Keratinocyte (primary cell): ENCODE data around the gene GNA15.

Source experiments
- CTCF ChIP-seq, 3 experiments: IDR thresholded peaks in 1 of 3; conservative IDR thresholded peaks in 1 of 3; optimal IDR thresholded peaks in 1 of 3; 2 replicates in 2 of 3; 3 replicates in 1 of 3; pipeline versions ENCODE3 to v1.5.1; 2011; ENCODE audit warnings: low read length in 3 of 3, mild to moderate bottlenecking in 3 of 3, moderate library complexity in 2 of 3, control low read depth in 1 of 3, inconsistent platforms in 1 of 3; ENCODE audit not compliant: insufficient read depth in 2 of 3; ENCODE audit errors: extremely low read depth in 1 of 3
- EZH2 ChIP-seq: IDR thresholded peaks from one replicate; pipeline ENCODE4 v1.6.1; 2012; ENCODE audit warnings: inconsistent platforms, mild to moderate bottlenecking, low read length, moderate library complexity

- TF ChIP-seq CTCF (optimal IDR thresholded peaks at IDR 0.05 in 1 of 3, IDR thresholded peaks at IDR 0.05 in 1 of 3, conservative IDR thresholded peaks at IDR 0.05 in 1 of 3; ENCODE audit: extremely low read depth in 1 of 3, insufficient read depth in 2 of 3, low read length in 3 of 3) (no peak), EZH2 (no peak)
These were observed 21.4 kb downstream of the GNA15 start for GRCh38 chr19:3157096-3157845.
